HT-29 (cell line): ENCODE data around the gene GFPT1. TPM values are rescaled to one million over a fixed set of nuclear protein-coding genes. Genes with fewer than 3 reads are reported as not detected.

Experiments
- DNase-seq: peaks from one replicate; pipeline ENCODE4 v3.0.0-alpha.2; 2015; ENCODE audit warnings: low spot score
- small RNA-seq: library from RNA; depleted of rRNA; stranded (forward); fragments of <200 nt; gene quantifications from one replicate; pipeline ENCODE3, GENCODE V24; 2014
- total RNA-seq: library from RNA; depleted of rRNA; stranded (reverse); fragments of >200 nt; shearing (Covaris generic); gene quantifications from 2 replicates; pipeline ENCODE4 v1.2.3, GENCODE V29; 2014; rRNA removed

Gene GFPT1
- total RNA-seq, 1 experiment from 2014 or later: 20.5 TPM

GRCh38 chr2:69292256-69292655 is 94.8 kb downstream of the GFPT1 start:
- no peak for DNase-seq

DNA sequence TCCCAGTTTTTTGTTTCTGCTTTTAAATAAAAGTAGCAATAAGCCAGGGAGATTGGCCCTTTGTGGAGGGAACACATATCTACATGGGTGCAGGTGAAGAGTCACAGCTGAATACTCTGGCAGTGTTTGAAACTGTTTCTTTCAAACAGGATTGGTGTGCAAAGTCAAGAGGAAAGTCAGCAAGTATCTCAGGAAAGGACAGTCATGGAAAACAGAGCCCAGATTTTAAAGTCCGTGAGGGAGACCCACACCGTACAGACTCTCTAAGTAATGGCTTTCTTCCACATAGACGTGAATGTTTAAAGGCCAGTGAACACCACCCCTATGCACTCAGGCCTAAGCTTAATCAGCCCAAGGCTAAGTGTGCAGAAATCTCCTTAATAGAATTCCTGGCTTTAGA is 95.3 kb downstream of the GFPT1 start:
- DNase-seq: no peak

GRCh38 chr2:69291004-69291650 is 95.9 kb downstream of the GFPT1 start:
- DNase-seq: no peak

DNA sequence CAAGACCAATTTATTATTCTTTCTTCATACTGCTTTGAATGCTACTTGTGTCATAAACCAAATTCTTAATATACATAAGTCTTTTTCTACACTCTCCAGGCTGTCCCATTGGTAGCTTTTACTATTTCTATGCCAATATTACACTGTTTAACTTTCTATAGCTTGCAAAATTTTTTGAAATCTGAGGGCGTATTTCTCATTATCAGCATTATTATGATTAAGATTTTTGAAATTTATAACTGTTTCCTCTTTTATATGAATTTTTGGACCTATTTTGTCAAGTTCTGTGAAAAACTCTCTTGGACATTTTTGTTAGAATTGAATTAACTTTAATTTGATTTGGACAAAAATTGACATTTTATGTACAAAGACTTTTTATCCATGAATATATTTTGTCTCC is 98.6 kb downstream of the GFPT1 start:
- DNase-seq: no peak

DNA sequence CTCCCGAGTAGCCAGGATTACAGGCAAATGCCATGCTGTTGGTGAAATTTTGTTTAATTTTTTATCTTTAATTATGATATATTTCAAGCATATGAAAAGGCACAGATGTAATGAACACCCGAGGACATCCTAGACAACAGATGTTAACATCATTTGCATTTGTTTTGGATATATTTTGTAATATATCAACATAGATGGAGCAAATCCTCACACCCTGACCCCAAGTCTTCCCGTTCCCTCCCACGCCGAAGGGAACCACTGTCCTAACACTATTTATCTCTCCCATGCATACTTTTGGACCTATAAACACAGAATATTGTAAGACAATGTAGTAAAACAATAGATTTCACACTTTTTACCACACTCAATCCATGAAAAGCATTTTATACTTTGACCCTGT is 99.5 kb downstream of the GFPT1 start:
- DNase-seq: no peak

DNA sequence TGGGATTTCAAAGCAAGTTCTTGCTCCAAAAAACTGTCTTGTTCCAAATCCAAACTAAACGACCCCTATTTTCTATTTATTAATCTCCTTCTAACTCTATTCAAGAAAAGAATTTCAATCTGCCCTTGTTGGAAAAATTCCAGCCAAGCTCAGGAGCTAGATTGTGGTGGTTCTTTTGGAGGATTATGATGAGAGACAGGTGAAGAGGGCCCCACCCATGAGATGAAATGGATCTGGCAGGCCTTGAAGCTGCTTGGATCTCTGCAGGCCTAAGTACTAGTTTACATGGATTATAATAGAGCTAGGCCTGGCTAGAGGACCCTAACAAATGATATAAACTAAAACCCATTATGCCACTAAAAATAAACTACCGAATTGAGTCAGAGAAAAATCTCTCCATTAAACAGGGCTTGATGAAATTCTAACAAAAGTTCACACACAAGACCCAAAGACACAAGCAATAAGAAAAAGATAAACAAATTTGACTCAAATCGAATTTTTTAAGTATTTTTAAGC is 101.6 kb downstream of the GFPT1 start:
- no peak for DNase-seq

GRCh38 chr2:69280796-69281412 is 106.1 kb downstream of the GFPT1 start:
- no peak for DNase-seq

DNA sequence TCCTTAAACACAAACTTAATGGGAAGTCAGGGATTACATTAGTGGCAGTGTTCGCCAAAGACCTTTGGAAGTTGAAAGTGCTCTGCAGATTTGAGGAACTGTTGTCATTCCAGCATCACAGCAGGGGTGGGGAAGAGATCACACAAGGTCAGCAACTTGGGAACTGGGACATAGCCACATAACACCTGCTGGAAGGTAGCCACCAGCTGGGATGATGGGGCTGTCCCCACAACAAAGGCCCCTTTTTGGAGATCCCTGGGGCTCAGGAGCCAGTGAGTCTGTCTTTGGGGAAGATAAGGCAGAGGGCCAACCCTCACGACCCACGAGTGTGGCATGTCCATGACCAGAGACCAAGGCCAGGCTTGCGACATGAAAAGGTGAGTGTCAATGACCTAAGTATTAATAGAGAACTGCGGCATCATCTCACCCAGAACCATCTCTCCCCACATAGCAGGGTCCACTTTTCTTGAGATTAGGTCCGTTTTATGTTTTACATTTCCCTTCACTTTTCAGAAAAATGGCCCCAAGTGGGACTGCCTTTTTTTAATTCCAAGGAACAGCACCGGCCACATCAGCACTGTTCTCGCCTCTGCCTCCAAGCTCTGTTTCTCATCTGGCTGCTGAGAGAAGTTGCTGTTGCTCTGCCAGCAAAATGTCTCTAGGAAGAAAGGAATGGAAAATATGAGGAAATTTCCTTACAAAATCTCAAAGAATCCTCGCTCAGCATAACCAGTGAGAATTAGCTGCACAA is 106.9 kb downstream of the GFPT1 start:
- DNase-seq: no peak

GRCh38 chr2:69279211-69279610 is 107.8 kb downstream of the GFPT1 start:
- no peak for DNase-seq

DNA sequence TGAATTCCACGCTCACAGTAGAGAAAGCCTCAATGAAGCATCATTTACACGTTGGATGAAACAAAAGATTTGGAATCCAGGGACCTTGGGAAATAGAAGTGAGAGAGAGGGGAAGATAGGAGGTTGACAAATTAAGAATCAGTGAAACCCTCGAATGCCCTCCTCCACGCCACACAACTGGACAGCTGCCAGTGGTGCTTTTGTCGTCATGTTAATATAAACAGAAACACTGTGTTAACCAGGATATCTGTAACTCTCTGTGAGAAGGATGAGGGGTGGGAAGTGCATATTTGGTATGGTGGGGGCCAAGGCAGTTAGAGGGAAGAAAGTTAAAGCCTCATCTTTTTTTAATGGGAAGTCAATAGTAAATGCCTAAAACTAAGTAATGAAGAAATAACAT is 108.7 kb downstream of the GFPT1 start:
- no peak for DNase-seq

GRCh38 chr2:69275490-69275889 is 111.5 kb downstream of the GFPT1 start:
- DNase-seq: no peak

- DNase-seq: peak; percentile 14
These were observed 114.1 kb downstream of the GFPT1 start for GRCh38 chr2:69272803-69273471.

DNA sequence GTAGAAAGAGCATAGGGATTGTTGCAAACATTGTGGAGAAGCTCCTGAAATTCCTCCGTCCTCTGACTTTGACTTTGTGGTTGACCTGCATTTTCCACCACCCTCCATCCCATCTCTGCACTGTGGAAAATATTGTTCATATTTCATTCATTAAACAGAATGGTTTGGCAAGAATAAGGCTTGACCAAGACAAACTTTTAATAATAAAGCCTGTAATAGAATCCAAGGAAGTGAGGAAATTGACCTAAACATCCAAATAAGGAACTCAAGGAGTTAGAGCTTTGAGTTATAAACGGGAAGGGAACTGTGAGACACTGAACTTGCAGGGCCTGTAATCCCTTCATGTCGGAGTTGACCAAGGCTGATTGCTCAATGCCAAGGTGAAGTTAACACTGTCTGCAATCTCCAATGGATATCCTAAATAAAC is 115.2 kb downstream of the GFPT1 start:
- DNase-seq: no peak

Small RNAs within 50 kb of the gene (small RNA-seq; reads per million reads assigned to genes)
- not detected for gene RF00019

Other genes starting within 250 kb of the GFPT1 start
- 13.1 and 16.6 TPM in 2 replicates for gene NFU1, start 50.2 kb upstream of the GFPT1 start, total RNA-seq